Parathyroid adenoma (tissue), 2 donors: ENCODE measurements around the gene GABPB1.

Experiments used
- H2AFZ ChIP-seq: fragments of 300-600 bp; sonication (generic); one replicate; pipeline ENCODE4 v1.7.0; 2017; ENCODE audit warnings: antibody characterized with exemption, mild to moderate bottlenecking
- H3K27ac ChIP-seq: fragments of 300-600 bp; sonication (generic); one replicate; pipeline ENCODE4 v1.7.0; 2017
- H3K27me3 ChIP-seq: fragments of 300-600 bp; sonication (generic); one replicate; pipeline ENCODE4 v1.7.0; 2017; ENCODE audit warnings: low read length; ENCODE audit not compliant: control insufficient read depth, insufficient read depth
- H3K36me3 ChIP-seq: fragments of 300-600 bp; sonication (generic); one replicate; pipeline ENCODE4 v1.7.0; 2017; ENCODE audit warnings: low read length; ENCODE audit not compliant: control insufficient read depth, insufficient read depth
- H3K4me1 ChIP-seq: fragments of 300-600 bp; sonication (generic); one replicate; pipeline ENCODE4 v1.7.0; 2017; ENCODE audit warnings: control low read depth
- H3K4me2 ChIP-seq: fragments of 300-600 bp; sonication (generic); one replicate; pipeline ENCODE4 v1.7.0; 2017; ENCODE audit warnings: low read length
- H3K4me3 ChIP-seq: fragments of 300-600 bp; sonication (generic); one replicate; pipeline ENCODE4 v1.7.0; 2017; ENCODE audit warnings: low read depth, low read length
- H3K79me2 ChIP-seq: fragments of 300-600 bp; sonication (generic); one replicate; pipeline ENCODE4 v1.7.0; 2017; ENCODE audit warnings: control low read depth
- H3K9ac ChIP-seq: fragments of 300-600 bp; sonication (generic); one replicate; pipeline ENCODE4 v1.7.0; 2017; ENCODE audit warnings: mild to moderate bottlenecking
- H3K9me3 ChIP-seq: fragments of 300-600 bp; sonication (generic); one replicate; pipeline ENCODE4 v1.7.0; 2017; ENCODE audit warnings: low read length; ENCODE audit not compliant: control insufficient read depth
- CTCF ChIP-seq: fragments of 300-600 bp; sonication (generic); IDR thresholded peaks from one replicate; pipeline ENCODE4 v1.7.0; 2017; ENCODE audit warnings: antibody characterized with exemption, mild to moderate bottlenecking
- donor health status: primary hyperparathyroidism.

The GABPB1 gene

GRCh38 chr15:50250760-50251394, 104.1 kb downstream of the GABPB1 start:
- Histone ChIP-seq H2AFZ (no peak overlapping the region), H3K36me3 (no peaks in the 10 kb centered on the region), H3K9ac (no peak overlapping the region), H3K4me3 (no peak overlapping the region), H3K79me2 (no peaks in the 10 kb centered on the region), H3K27ac (no peak overlapping the region), H3K4me1 (no peaks in the 10 kb centered on the region), H3K9me3 (no peaks in the 10 kb centered on the region), H3K27me3 (no peaks in the 10 kb centered on the region), H3K4me2 (no peak overlapping the region)
- TF ChIP-seq CTCF: no peak

- TF ChIP-seq CTCF: no peak
- no peaks in the 10 kb centered on the region for H3K27me3 ChIP-seq
- no peak overlapping the region for H3K27ac ChIP-seq
- no peak overlapping the region for H3K4me3 ChIP-seq
- no peaks in the 10 kb centered on the region for H3K9me3 ChIP-seq
- no peaks in the 10 kb centered on the region for H3K79me2 ChIP-seq
- no peak overlapping the region for H2AFZ ChIP-seq
- no peak overlapping the region for H3K9ac ChIP-seq
- H3K4me2 ChIP-seq: no peak overlapping the region
- H3K36me3 ChIP-seq: no peaks in the 10 kb centered on the region
- no peaks in the 10 kb centered on the region for H3K4me1 ChIP-seq
Measured at GRCh38 chr15:50249704-50250103, 105.3 kb downstream of the GABPB1 start.

- Histone ChIP-seq H3K4me3 (no peak overlapping the region), H3K4me2 (no peak overlapping the region), H3K9me3 (no peaks in the 10 kb centered on the region), H3K4me1 (no peaks in the 10 kb centered on the region), H3K36me3 (no peaks in the 10 kb centered on the region), H3K27me3 (no peaks in the 10 kb centered on the region), H3K27ac (no peak overlapping the region), H3K79me2 (no peaks in the 10 kb centered on the region), H2AFZ (no peak overlapping the region), H3K9ac (no peak overlapping the region)
- no peak for TF ChIP-seq CTCF
Measured at GRCh38 chr15:50248994-50249582, 105.9 kb downstream of the GABPB1 start.

- Histone ChIP-seq H3K27me3 (no peaks in the 10 kb centered on the region), H3K4me1 (no peaks in the 10 kb centered on the region), H2AFZ (no peak overlapping the region), H3K36me3 (no peaks in the 10 kb centered on the region), H3K9me3 (no peaks in the 10 kb centered on the region), H3K4me3 (no peak overlapping the region), H3K4me2 (no peak overlapping the region), H3K9ac (no peak overlapping the region), H3K27ac (no peak overlapping the region), H3K79me2 (no peaks in the 10 kb centered on the region)
- TF ChIP-seq CTCF: no peak
Measured at GRCh38 chr15:50247819-50248655, 107.0 kb downstream of the GABPB1 start.
